GM10266 (cell line): ENCODE measurements around the gene XYLT1.

ENCODE experiments used
- DNase-seq: peaks from one replicate; pipeline ENCODE4 v3.0.0; 2012; ENCODE audit errors: extremely low spot score
- TF ChIP-seq, protein P1 (sequence below): IDR thresholded peaks from 2 replicates; pipeline ENCODE4 v1.5.1; 2012; ENCODE audit warnings: mild to moderate bottlenecking, low read depth; ENCODE audit not compliant: control insufficient read depth, insufficient read depth; ENCODE audit errors: missing control alignments

Gene XYLT1

DNA sequence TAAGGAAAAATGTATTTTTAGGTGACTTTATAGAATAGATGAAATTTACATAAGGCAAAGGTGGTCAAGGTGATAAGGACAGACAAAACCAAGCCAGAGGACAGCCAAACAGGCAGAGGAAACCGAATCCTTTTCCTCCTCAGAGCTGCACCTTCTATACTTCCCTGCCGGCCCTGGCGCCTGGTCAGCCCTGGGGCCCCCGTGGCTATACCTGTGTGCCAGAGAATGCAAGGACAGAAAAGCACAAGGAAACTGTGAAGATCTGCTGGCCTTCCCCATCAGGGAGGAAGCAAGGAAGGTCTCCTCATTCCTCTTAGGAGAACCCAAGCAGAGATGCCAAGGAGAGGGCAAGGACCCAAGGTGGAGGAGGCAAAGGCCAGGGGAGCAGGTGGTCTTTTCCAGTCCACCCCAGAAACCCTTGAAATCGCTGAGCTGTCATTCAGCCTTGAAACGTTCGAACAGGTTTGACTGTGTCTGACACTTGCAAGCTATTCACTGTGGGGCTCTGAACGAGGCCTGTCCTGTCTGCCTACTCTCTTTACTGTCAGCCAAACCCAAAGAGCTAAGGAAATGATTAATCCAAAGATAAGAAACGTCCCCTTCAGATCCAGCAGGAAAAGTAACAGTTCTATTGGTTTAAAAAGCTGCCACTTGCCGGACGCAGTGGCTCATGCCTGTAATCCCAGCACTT lies 114.4 kb downstream of the XYLT1 start:
- DNase-seq = no peak
- TF ChIP-seq, protein P1, sequence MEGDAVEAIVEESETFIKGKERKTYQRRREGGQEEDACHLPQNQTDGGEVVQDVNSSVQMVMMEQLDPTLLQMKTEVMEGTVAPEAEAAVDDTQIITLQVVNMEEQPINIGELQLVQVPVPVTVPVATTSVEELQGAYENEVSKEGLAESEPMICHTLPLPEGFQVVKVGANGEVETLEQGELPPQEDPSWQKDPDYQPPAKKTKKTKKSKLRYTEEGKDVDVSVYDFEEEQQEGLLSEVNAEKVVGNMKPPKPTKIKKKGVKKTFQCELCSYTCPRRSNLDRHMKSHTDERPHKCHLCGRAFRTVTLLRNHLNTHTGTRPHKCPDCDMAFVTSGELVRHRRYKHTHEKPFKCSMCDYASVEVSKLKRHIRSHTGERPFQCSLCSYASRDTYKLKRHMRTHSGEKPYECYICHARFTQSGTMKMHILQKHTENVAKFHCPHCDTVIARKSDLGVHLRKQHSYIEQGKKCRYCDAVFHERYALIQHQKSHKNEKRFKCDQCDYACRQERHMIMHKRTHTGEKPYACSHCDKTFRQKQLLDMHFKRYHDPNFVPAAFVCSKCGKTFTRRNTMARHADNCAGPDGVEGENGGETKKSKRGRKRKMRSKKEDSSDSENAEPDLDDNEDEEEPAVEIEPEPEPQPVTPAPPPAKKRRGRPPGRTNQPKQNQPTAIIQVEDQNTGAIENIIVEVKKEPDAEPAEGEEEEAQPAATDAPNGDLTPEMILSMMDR = no peak

DNA sequence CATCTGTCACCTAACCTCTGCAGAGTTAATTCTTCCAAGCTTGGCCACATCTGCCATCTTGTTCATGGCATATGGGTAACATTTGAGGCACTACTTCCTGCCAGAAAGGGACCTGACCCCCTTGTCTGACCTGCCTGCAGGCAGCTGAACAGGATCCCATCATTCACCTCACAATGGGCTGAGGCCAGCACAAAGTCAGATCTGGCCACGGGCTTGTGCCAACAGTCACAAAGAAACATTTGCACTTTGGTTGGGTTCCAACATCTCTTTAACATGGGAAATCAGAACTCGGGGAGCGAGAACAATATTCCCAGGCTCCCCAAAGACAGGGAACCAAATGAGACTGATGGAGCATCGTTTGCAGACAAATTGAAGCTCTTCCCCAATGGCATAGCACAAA lies 116.1 kb downstream of the XYLT1 start:
- TF ChIP-seq, protein P1 = no peak
- DNase-seq = no peak

DNA sequence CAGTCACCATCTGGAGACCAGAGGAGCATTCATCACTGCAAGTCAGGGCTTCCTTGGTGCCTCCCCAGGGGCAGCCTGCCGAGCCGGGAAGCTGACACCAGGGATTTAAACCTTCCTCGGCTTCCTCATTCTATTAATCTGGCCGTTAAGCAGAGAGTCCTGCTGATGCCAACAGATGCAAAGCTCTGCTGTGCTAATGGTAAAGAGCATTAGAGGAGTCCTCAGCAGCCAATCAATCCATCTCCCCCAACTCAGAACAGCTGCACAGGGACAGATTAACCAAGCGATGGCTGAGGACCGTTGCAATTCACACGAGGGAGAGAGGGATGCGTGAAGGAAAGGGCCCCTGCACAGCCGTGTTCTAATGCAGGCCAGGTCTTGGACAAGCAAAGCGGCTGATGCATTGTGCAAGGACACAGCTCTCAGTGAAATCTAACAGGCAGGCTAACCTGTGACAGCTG lies 116.6 kb downstream of the XYLT1 start:
- DNase-seq = no peak
- TF ChIP-seq, protein P1 = no peak

DNA sequence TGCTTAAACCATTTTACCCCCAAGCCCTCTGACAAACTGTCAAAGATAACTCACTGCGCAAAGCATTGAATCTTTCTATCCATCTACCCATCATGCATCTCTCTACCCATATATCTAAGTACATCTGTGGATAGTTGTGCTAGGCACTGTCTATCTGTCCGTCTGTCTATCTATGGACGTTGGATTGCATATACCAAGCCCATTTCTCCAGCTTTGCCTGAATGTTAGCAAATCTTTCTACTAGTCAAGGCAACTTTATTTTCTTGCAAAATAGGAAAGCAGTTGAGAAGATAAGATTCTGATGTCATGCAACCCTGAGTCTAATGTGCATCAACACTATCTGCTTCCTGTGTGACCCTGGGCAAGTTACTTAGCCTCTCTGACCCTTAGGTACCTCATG lies 117.2 kb downstream of the XYLT1 start:
- DNase-seq = no peak
- TF ChIP-seq, protein P1 = no peak

DNA sequence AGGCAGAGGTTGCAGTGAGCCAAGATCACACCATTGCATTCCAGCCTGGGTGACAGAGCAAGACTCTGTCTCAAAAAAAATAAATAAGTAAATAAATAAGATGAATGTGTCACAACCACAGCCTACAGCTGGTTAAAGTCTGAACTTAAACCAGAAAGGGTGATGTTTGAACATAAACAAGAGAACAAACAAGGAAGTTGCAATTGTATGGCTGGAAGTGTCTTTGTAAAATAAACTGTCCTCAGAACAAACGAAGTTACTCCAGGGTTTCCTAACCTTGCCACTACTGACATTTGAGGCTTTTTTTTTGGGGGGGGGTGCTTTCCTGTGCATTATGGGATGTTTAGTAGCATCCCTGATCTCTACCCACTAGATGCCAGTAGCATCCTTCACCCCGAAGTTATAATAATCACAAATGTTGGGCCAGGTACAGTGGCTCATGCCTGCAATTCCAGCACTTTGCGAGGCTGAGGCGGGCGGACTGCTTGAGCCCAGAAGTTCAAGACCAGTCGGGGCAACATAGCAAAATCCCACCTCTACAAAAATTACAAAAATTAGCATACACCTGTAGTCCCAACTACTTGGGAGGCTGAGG lies 119.2 kb downstream of the XYLT1 start:
- TF ChIP-seq, protein P1 = no peak
- DNase-seq = no peak

DNA sequence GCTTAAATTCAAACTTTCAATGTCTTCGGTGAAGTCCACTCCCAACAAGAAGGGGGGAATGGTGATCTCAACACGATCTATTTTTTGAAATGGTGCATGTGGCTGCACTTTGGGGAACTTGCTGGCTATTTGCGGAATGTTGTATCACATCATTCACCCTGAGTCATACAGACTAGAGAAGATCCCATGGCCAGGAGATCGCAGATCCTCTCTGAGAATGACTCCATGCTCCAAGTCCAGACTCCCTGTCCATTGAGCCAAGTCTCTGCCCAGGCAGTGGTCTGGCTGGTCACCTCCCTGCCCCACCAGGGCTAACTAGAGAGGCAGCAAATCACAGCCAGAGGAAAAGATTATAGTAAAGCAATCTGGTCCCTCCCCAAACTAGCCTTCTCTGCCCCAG lies 120.6 kb downstream of the XYLT1 start:
- DNase-seq = no peak

More for the DNA sequence above, 120.6 kb downstream of the XYLT1 start:
- TF ChIP-seq, protein P1 = no peak
